Activated T-cell treated with anti-CD3 and anti-CD28 coated beads, Interleukin-2, amount 50 U/mL, for 24 hours (primary cell): ENCODE results near the gene ADD2.

ENCODE experiments used
- DNase-seq: peaks from one replicate; pipeline ENCODE4 v3.0.0-alpha.2; 2020
- H3K27ac Mint-ChIP-seq: 2 replicates; pipeline ENCODE4 v1.8.0; 2020; ENCODE audit warnings: mild to moderate bottlenecking, mixed read lengths
- H3K27me3 Mint-ChIP-seq: 2 replicates; pipeline ENCODE4 v1.8.0; 2020; ENCODE audit warnings: mixed read lengths
- H3K36me3 Mint-ChIP-seq: 2 replicates; pipeline ENCODE4 v1.8.0; 2020; ENCODE audit warnings: low read depth, mixed read lengths
- H3K4me1 Mint-ChIP-seq: 2 replicates; pipeline ENCODE4 v1.8.0; 2020; ENCODE audit warnings: low read depth, mixed read lengths
- H3K4me3 Mint-ChIP-seq: 2 replicates; pipeline ENCODE4 v1.8.0; 2020; ENCODE audit warnings: mild to moderate bottlenecking, moderate library complexity, mixed read lengths
- H3K9me3 Mint-ChIP-seq: 2 replicates; pipeline ENCODE4 v1.8.0; 2020; ENCODE audit warnings: mixed read lengths

The ADD2 gene

DNA sequence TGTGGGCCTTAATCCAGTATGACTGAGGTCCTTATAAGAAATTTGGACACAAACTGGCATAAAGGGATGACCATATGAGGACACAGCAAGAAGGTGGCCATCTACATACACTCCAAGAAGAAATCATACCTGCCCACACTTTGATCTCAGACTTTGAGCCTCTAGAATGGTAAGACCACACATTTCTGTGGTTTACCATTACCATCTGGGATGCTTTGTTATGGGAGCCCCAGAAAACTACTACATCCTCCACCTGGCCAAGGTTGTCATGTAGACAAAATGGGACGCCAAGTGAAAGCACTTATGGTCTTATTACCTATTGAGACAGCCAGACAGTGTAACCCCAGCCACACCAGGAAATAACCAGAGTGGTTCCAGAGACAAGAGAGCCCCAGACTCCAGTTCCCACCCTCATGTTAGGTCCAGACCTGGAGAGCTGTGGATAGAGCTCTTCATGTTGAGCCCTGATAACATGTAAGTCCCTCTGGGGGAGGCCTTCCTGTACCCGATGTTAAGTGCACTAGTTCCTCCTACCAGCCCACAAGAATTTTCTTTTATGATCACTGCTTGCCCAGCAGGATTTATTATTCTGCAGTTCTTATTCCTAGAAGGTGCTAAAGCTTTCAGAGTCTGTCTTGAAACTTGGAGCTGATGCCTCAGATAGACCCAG is 4.6 kb upstream of the ADD2 start:
- Mint-ChIP-seq H3K27ac (no peak overlapping the region), H3K27me3 (peaks cover 72% of the 10 kb centered on the region), H3K9me3 (no peaks in the 10 kb centered on the region), H3K4me1 (peaks cover 12% of the 10 kb centered on the region), H3K4me3 (no peak overlapping the region), H3K36me3 (no peaks in the 10 kb centered on the region)
- no peak for DNase-seq

GRCh38 chr2:70771446-70771845 is 3.4 kb upstream of the ADD2 start:
- Mint-ChIP-seq H3K9me3 (no peaks in the 10 kb centered on the region), H3K27me3 (peaks cover 76% of the 10 kb centered on the region), H3K27ac (no peak overlapping the region), H3K4me1 (peaks cover 18% of the 10 kb centered on the region), H3K4me3 (no peak overlapping the region), H3K36me3 (no peaks in the 10 kb centered on the region)
- no peak for DNase-seq

DNA sequence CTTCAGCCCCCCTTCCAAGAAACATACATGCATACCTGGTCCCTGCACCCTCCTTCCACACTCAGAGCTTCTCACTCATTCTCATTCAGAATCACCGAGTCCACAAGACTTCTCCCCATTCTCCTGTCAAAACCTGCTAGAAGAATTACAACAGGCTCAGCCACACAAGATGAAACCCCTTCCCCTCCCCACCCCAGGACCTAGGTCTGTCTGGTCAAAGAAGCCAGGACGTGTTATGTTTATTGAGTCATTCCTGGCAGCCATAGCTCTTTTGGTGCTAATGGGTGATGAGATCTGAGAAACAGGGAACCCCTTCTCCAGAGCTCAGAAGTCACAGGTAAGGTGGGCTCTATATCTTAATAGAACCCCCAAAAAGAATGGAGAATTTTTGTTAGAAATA is 1.4 kb upstream of the ADD2 start:
- Mint-ChIP-seq H3K36me3 (no peaks in the 10 kb centered on the region), H3K27ac (peak overlapping the region; percentile 35), H3K4me1 (peaks cover 20% of the 10 kb centered on the region), H3K27me3 (peaks cover 73% of the 10 kb centered on the region), H3K4me3 (no peak overlapping the region), H3K9me3 (no peaks in the 10 kb centered on the region)
- DNase-seq, result no peak

- Mint-ChIP-seq H3K27me3 (peaks cover 68% of the 10 kb centered on the region), H3K9me3 (no peaks in the 10 kb centered on the region), H3K4me1 (peaks cover 20% of the 10 kb centered on the region), H3K27ac (no peak overlapping the region), H3K36me3 (no peaks in the 10 kb centered on the region), H3K4me3 (peak overlapping the region; percentile 60)
- DNase-seq, result no peak
These were observed 638 bp upstream of the ADD2 start for GRCh38 chr2:70768590-70769085.

- peaks cover 20% of the 10 kb centered on the region for H3K4me1 Mint-ChIP-seq
- no peaks in the 10 kb centered on the region for H3K36me3 Mint-ChIP-seq
- peak overlapping the region; percentile 81 for H3K4me3 Mint-ChIP-seq
- no peaks in the 10 kb centered on the region for H3K9me3 Mint-ChIP-seq
- peaks cover 54% of the 10 kb centered on the region for H3K27me3 Mint-ChIP-seq
- no peak overlapping the region for H3K27ac Mint-ChIP-seq
- DNase-seq, result peak; percentile 53
These were observed 811 bp downstream of the ADD2 start for GRCh38 chr2:70767079-70767698.

- no peak for DNase-seq
- peaks cover 54% of the 10 kb centered on the region for H3K27me3 Mint-ChIP-seq
- no peak overlapping the region for H3K27ac Mint-ChIP-seq
- H3K36me3 Mint-ChIP-seq, result no peaks in the 10 kb centered on the region
- H3K4me1 Mint-ChIP-seq, result peaks cover 20% of the 10 kb centered on the region
- peak overlapping the region; percentile 75 for H3K4me3 Mint-ChIP-seq
- H3K9me3 Mint-ChIP-seq, result no peaks in the 10 kb centered on the region
These were observed 1.5 kb downstream of the ADD2 start for GRCh38 chr2:70766357-70767078.

- H3K27ac Mint-ChIP-seq, result no peak overlapping the region
- no peaks in the 10 kb centered on the region for H3K9me3 Mint-ChIP-seq
- H3K4me3 Mint-ChIP-seq, result no peak overlapping the region
- H3K4me1 Mint-ChIP-seq, result peaks cover 20% of the 10 kb centered on the region
- no peak for DNase-seq
- H3K36me3 Mint-ChIP-seq, result no peaks in the 10 kb centered on the region
- peaks cover 48% of the 10 kb centered on the region for H3K27me3 Mint-ChIP-seq
These were observed 2.5 kb downstream of the ADD2 start for GRCh38 chr2:70765507-70765906.

DNA sequence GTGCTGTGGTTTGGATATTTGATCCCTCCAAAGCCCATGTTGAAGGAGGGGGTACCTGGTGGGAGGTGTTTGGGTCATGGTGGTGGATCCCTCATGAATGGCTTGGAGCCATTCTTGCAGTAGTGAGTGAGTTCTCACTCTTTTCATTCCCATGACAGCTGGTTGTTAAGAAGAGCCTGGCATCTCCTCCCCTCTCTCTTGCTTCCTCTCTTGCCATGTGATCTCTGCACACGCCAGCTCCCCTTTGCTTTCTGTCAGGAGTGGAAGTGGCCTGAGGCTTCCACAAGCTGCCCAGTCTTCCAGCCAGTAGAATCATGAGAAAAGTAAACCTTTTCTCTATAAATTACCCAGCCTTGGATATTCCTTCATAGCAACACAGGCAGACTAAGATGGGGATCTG is 8.6 kb downstream of the ADD2 start:
- Mint-ChIP-seq H3K4me3 (no peak overlapping the region), H3K27ac (no peak overlapping the region), H3K4me1 (no peaks in the 10 kb centered on the region), H3K9me3 (no peaks in the 10 kb centered on the region), H3K36me3 (no peaks in the 10 kb centered on the region), H3K27me3 (peaks cover 25% of the 10 kb centered on the region)
- no peak for DNase-seq

DNA sequence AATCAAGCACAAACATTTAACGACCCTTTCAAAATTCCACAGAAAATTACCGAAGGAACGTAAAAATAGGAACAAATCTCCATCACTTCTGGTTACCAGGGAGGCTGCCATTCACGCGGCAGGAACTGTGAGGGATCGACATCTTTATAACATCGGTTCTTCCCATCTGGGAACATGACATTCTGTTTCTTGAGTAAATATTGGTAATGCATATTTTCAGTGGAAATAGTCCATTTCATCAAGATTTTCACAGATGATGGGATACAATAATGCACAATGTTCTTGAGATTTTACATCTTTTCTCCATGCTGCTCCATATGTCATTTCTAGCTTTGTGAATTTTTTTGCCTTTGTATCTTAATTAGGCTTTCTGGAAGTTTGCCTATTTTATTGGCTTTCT is 10.0 kb downstream of the ADD2 start:
- no peak for DNase-seq
- no peaks in the 10 kb centered on the region for H3K9me3 Mint-ChIP-seq
- no peaks in the 10 kb centered on the region for H3K36me3 Mint-ChIP-seq
- H3K4me3 Mint-ChIP-seq, result no peak overlapping the region
- H3K27me3 Mint-ChIP-seq, result peaks cover 22% of the 10 kb centered on the region
- H3K27ac Mint-ChIP-seq, result no peak overlapping the region
- no peaks in the 10 kb centered on the region for H3K4me1 Mint-ChIP-seq

DNA sequence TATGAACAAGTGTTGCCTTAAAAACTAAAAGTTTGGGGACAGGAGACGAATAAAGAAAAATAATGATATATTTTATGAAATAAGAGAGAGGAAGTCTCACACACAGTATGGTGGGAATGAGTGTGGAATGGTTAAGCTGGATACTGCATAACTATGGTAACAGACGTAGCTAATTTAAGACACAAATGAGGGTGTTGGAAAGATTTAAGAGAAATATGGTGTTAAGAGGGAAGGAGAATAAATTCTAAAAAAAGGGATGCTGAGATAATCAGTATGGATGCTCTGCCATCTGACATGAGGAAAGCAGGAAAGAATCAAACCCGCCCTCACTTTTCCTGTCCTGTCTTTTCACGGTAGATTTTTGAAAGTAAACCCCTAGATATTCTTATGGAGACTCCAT is 10.6 kb downstream of the ADD2 start:
- no peak overlapping the region for H3K4me3 Mint-ChIP-seq
- DNase-seq, result no peak

GRCh38 chr2:70756128-70756527 is 11.9 kb downstream of the ADD2 start:
- H3K4me1 Mint-ChIP-seq, result no peaks in the 10 kb centered on the region
- no peak for DNase-seq
- H3K9me3 Mint-ChIP-seq, result no peaks in the 10 kb centered on the region
- H3K36me3 Mint-ChIP-seq, result no peaks in the 10 kb centered on the region
- peaks cover 18% of the 10 kb centered on the region for H3K27me3 Mint-ChIP-seq
- no peak overlapping the region for H3K27ac Mint-ChIP-seq
- H3K4me3 Mint-ChIP-seq, result no peak overlapping the region

More for the DNA sequence above, 10.6 kb downstream of the ADD2 start:
- Mint-ChIP-seq H3K27ac (no peak overlapping the region), H3K27me3 (peaks cover 22% of the 10 kb centered on the region), H3K4me1 (no peaks in the 10 kb centered on the region), H3K9me3 (no peaks in the 10 kb centered on the region), H3K36me3 (no peaks in the 10 kb centered on the region)

- no peaks in the 10 kb centered on the region for H3K36me3 Mint-ChIP-seq
- no peak overlapping the region for H3K27ac Mint-ChIP-seq
- no peaks in the 10 kb centered on the region for H3K4me1 Mint-ChIP-seq
- no peaks in the 10 kb centered on the region for H3K9me3 Mint-ChIP-seq
- H3K4me3 Mint-ChIP-seq, result no peak overlapping the region
- DNase-seq, result no peak
- peaks cover 18% of the 10 kb centered on the region for H3K27me3 Mint-ChIP-seq
These were observed 14.1 kb downstream of the ADD2 start for GRCh38 chr2:70753902-70754301.

DNA sequence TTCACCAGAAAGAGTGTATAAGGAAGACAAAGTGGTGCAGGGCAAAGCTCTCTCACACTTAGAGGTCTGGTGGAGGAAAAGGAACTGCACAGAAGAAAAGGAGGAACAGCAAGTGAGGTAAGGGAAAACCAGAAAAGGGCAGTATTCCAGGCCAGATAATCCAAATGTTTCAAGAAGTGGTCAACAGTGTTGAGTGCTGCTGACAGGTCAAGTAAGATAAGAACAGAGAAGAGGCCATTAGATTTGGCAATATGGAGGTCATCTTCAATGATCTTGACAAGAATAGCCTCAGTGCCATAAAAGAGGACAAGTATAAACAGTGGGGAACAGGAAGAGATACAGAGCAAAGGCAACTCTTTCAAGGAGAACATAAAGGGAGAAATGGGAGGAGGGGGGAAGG is 15.0 kb downstream of the ADD2 start:
- H3K4me1 Mint-ChIP-seq, result no peaks in the 10 kb centered on the region
- H3K4me3 Mint-ChIP-seq, result no peak overlapping the region
- no peaks in the 10 kb centered on the region for H3K9me3 Mint-ChIP-seq

GRCh38 chr2:70752396-70752795 is 15.6 kb downstream of the ADD2 start:
- H3K9me3 Mint-ChIP-seq, result peaks cover 2% of the 10 kb centered on the region
- DNase-seq, result no peak
- H3K27ac Mint-ChIP-seq, result no peak overlapping the region
- peaks cover 1% of the 10 kb centered on the region for H3K4me1 Mint-ChIP-seq
- peaks cover 9% of the 10 kb centered on the region for H3K27me3 Mint-ChIP-seq
- no peaks in the 10 kb centered on the region for H3K36me3 Mint-ChIP-seq
- H3K4me3 Mint-ChIP-seq, result no peak overlapping the region

More for the DNA sequence above, 15.0 kb downstream of the ADD2 start:
- Mint-ChIP-seq H3K36me3 (no peaks in the 10 kb centered on the region), H3K27me3 (peaks cover 12% of the 10 kb centered on the region), H3K27ac (no peak overlapping the region)
- no peak for DNase-seq

GRCh38 chr2:70751881-70752280 is 16.1 kb downstream of the ADD2 start:
- DNase-seq, result no peak
- peaks cover 3% of the 10 kb centered on the region for H3K4me1 Mint-ChIP-seq
- H3K36me3 Mint-ChIP-seq, result no peaks in the 10 kb centered on the region
- no peak overlapping the region for H3K27ac Mint-ChIP-seq
- H3K9me3 Mint-ChIP-seq, result peaks cover 4% of the 10 kb centered on the region
- H3K27me3 Mint-ChIP-seq, result peaks cover 10% of the 10 kb centered on the region
- H3K4me3 Mint-ChIP-seq, result no peak overlapping the region
